NCI-H2196 (cell line): ENCODE data around the gene MYO15A.

ENCODE experiments used
- DNase-seq: peaks from one replicate; lab custom pipeline; 2025; ENCODE audit not compliant: unreplicated experiment; lab: John Stamatoyannopoulos, UW

MYO15A gene

GRCh38 chr17:18157354-18157985 lies 48.9 kb downstream of the MYO15A start:
- no peak for DNase-seq

- DNase-seq, result peak; percentile 13
Measured at GRCh38 chr17:18158022-18158600, 49.6 kb downstream of the MYO15A start.

GRCh38 chr17:18159551-18160120 lies 51.1 kb downstream of the MYO15A start:
- no peak for DNase-seq

DNA sequence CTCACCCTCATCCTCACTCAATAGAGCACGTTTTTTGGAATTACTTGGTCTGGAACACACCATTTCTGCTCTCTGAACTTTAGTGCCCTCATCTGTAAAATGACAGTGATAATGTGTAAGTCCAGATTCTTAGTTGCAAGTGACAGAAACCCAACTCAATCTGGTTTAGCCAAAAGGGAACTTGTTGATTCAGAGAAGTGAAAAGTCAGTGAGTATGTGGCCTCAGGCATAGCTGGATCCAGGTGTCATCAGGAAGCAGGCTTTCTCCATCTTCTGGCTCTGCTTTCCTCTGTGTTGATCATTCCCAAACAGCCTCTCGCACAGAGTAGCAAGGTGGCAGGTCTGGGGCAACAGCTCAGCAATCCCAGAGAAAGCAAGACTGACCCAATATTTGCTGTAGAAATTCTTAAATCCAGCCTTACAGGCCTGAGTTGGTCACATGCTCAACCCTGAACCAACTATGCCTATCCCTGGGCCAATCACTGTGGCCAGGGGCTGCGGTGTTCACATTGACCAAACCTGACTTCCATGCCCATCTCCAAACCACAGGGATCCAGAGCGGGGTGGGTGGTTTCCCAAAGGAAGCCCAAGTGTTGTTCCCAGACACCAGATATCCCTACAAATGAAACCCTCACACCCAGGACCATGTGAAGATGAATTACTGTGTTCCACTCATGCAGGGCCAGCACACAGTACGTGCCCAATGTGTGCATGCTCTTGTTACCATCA lies 51.7 kb downstream of the MYO15A start:
- DNase-seq, result no peak

DNA sequence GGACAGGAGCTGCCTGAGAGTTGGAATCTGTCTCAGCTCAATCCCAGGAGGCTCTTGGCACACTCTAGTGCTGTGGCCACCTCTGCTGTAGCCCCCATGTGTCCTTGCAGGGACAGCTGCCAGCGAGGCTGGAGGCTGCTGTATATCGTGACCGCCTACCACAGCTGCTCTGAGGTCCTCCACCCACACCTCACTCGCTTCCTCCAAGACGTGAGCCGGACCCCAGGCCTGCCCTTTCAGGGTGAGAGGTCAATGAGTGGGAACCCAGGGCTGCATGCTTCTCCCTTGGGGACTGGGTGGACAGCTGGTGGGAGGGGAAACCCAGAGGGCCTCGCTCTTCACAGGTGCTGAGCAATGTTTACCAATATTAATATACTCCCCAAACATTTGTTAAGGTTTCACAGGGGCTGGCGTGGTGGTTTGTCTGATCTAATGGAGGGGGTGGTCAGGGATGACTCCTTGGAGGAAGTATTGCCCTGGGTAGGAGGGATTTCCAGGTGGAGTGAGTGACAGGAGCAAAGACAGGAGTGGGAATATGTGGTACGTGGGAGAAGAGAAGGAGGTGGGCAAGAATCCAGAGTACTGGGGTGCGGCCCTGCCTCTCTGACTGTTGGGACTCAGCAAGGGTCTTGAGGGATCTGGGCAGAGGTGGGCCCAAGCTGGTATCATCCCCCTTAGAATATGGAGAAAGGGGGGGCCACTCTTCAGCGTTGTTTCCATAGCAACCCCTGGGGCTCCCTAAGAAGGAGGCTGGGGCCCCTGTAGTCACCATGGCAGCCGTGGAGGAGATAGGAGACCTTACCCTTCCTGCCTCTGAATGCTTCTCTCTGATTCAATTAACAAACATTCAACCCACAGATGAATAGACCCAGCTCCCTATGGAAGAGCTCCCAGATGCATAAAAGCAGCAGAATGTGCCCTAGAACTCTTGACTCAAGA lies 52.9 kb downstream of the MYO15A start:
- DNase-seq, result no peak

GRCh38 chr17:18163547-18163946 lies 55.0 kb downstream of the MYO15A start:
- no peak for DNase-seq

GRCh38 chr17:18166894-18167293 lies 58.3 kb downstream of the MYO15A start:
- DNase-seq, result no peak

- peak; percentile 2 for DNase-seq
Measured at GRCh38 chr17:18167421-18167820, 58.9 kb downstream of the MYO15A start.

GRCh38 chr17:18172531-18173278 lies 64.1 kb downstream of the MYO15A start:
- DNase-seq, result no peak

DNA sequence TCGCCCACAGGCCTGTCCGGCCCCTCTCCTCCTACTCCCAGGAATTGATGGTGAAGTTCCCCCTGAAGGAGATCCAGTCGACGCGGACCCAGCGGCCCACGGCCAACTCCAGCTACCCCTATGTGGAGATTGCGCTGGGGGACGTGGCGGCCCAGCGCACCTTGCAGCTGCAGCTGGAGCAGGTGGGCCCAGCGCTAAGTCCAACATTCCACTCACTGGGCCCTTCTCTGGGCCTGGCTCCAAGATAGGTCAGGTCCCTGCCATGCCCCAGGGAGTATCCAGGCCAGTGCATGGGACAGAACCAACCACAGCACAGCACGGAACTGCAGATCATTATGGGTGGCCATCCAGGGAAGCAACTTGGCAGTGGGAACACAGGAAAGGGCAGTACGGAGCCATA lies 65.2 kb downstream of the MYO15A start:
- DNase-seq, result no peak

DNA sequence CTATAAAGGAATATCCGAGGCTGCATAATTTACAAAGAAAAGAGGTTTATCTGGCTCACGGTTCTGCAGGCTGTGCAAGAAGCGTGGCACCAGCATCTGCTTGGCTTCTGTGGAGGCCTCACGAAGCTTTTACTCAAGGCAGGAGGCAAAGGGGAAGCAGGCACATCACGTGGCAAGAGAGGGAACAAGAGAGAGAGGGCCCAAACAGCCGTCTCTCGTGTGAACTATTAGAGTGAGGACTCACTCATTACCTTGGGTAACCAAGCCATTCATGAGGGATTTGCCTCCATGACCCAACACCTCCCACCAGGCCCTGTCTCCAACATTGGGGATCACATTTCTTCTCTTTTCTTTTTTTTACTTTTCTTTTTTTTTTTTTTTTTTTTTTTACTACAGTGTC lies 67.6 kb downstream of the MYO15A start:
- no peak for DNase-seq

- no peak for DNase-seq
Measured at GRCh38 chr17:18177133-18177532, 68.6 kb downstream of the MYO15A start.

DNA sequence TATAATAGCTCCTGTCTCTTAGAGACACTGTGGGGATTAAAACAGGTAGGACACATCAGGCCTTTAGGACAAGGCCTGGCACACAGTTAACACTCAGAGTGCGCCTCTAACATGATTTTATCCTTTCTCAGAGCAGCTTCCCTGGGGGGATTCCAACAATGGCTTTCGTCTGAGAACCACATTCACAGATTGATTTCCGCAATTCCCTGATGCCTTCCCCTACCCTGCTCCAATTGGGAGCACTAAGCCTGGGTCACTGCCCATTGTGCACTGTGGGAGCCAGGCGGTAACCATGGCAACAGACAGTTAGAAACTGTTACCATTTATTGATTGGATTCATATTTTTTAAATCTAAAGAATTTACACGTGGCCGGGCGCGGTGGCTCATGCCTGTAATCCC lies 69.2 kb downstream of the MYO15A start:
- DNase-seq, result no peak

- no peak for DNase-seq
Measured at GRCh38 chr17:18179196-18179595, 70.6 kb downstream of the MYO15A start.

DNA sequence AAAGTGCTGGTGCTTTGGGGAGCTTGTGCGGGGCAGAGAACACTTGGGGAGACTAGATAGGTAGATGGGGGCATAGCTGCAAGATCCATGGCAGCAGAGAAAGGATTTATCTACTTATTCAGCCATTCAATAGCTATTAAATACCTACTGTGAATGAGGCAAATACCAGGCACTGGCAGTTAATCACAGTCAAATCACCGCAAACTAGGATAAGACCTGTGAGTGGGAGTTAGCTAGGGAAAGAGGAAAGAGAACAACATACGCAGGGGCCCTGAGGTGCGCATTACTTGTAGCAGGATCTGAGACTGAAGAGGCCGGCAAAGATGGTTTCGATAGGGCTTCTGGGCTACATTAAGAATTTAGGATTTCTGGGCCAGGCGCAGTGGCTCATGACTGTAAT lies 71.2 kb downstream of the MYO15A start:
- no peak for DNase-seq

DNA sequence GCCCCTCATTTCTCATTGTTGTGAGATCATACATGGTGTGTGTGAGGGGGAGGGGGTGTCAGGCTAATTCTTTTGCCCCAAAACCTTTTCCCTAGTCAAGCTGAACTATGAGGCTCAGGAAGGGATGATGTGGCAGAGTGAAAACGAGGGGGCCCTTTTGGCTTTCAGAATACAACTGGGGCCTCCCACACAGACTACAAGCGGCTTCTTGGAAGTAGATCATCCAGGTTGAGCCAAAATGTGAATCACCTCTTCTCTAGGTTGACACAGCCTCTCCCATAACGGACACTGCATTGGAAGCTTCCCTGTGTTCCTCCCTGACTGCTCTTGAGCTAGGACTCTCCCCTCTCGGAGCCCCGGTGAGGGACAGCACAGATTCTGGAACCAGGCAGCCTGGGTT lies 72.8 kb downstream of the MYO15A start:
- DNase-seq, result no peak

DNA sequence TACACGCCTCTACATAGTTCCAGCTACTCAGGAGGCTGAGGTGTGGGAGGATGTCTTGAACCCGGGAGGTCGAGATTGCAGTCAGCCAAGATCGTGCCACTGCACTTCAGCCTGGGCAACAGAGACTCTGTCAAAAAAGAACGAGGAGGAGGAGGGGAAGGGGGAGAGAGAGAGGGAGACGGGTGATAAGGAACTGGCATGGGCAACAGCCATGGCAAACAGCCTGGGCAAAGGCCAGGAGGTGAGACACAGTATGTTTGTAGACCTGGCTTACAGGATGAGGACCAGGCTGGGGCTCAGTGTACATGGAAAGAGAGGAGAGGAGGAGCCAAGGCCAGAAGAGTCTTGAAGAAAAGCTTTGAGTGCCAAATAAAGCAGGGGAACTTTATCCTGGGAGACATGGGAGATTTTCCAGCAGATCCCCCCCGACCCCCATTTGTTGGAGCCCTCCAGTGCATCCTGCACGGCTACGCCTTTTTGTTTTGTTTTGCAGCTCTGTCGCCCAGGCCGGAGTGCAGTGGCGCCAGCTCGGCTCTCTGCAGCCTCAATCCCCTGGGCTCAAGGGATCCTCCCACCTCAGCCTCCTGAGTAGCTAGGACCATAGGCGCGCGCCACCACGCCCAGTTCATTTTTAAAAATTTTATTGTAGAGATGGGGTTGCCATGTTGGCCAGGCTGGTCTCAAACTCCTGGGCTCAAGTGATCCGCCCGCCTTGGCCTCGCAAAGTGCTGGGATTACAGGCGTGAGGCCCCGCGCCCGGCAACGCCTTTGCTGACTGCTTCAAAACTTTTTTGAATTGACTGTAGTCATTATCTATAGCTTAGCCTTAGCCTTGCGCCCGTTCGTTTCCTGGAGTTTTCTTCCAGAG lies 73.8 kb downstream of the MYO15A start:
- DNase-seq, result no peak

- peak; percentile 53 for DNase-seq
Measured at GRCh38 chr17:18182978-18183333, 74.4 kb downstream of the MYO15A start.

GRCh38 chr17:18183334-18184142 lies 75.0 kb downstream of the MYO15A start, which contains the start of gene ALKBH5:
TSS of gene ALKBH5 (plus strand) at chr17:18183828. CDS start at chr17:18184244, 416 bp downstream.
- DNase-seq, result peak; percentile 91
